Small intestine (tissue), 7 donors: Measurements from ENCODE around the gene MAGI1. TPM values are rescaled to one million over a fixed set of nuclear protein-coding genes. Genes with fewer than 3 reads are reported as not detected.
"Not testable (repeated sequence)": the region's sequence is repeated elsewhere in the genome, so short reads cannot be mapped to it uniquely, and the experiment has no call there.

Source experiments
- DNase-seq, 2 donors: peaks; one replicate each; pipeline versions ENCODE4 v3.0.0 to v3.0.0-alpha.2; 2013
- FAIRE-seq: peaks from 2 replicates; lab custom pipeline; 2012; peaks lifted over from hg19 to GRCh38; lab: Jason Lieb, UNC
- H3K27ac ChIP-seq, 3 donors: one replicate each; pipeline ENCODE4 v1.5.1; 2013; ENCODE audit warnings: low read length in 2 of 3, mild to moderate bottlenecking in 2 of 3, control low read depth in 1 of 3, inconsistent platforms in 1 of 3, low read depth in 1 of 3, moderate library complexity in 1 of 3
- H3K27me3 ChIP-seq, 3 donors: one replicate each; pipeline ENCODE4 v1.6.1; 2013; ENCODE audit warnings: low read length in 3 of 3, inconsistent platforms in 1 of 3; ENCODE audit not compliant: control insufficient read depth in 3 of 3, insufficient read depth in 3 of 3
- H3K36me3 ChIP-seq, 3 donors: one replicate each; pipeline ENCODE4 v1.6.1; 2013; ENCODE audit warnings: low read length in 3 of 3, inconsistent platforms in 1 of 3, low read depth in 1 of 3, mild to moderate bottlenecking in 1 of 3, moderate library complexity in 1 of 3; ENCODE audit not compliant: control insufficient read depth in 3 of 3, insufficient read depth in 2 of 3
- H3K4me1 ChIP-seq, 3 donors: one replicate each; pipeline ENCODE4 v1.6.1; 2013; ENCODE audit warnings: low read length in 2 of 3, inconsistent platforms in 1 of 3, low read depth in 1 of 3, mild to moderate bottlenecking in 1 of 3, moderate library complexity in 1 of 3; ENCODE audit not compliant: control insufficient read depth in 3 of 3, insufficient read depth in 2 of 3
- H3K4me3 ChIP-seq, 3 donors: one replicate each; pipeline ENCODE4 v1.5.1; 2013; ENCODE audit warnings: low read length in 3 of 3, control low read depth in 1 of 3, inconsistent platforms in 1 of 3, low read depth in 1 of 3, mild to moderate bottlenecking in 1 of 3, moderate library complexity in 1 of 3
- H3K9me3 ChIP-seq, 2 donors: one replicate each; pipeline ENCODE4 v1.6.1; 2013; ENCODE audit warnings: low read depth in 1 of 2, low read length in 1 of 2; ENCODE audit not compliant: control insufficient read depth in 2 of 2, insufficient read depth in 1 of 2
- WGBS, 3 donors: extraction: QIAGEN DNeasy Blood & Tissue Kit; methylation state at CpG; one replicate each; pipeline ENCODE4 v1.1.7; 2013; 5-methylcytosine and 5-hydroxymethylcytosine counted together
- polyA plus RNA-seq, 4 donors: library from polyadenylated mRNA; stranded (reverse) in 3 of 4; unstranded in 1 of 4; fragments of 200-250 nt in 3 of 4; fragments of 120-200 nt in 1 of 4; gene quantifications; one replicate each; pipeline versions ENCODE4 v1.2.1 to v1.2.3, GENCODE V29; 2013
- donor health status: healthy with polysubstance abuse.
- donor health status: control.
- donor health status: control.
- donor health status: Bipolar disorder and iron deficiency.
- donor health status: healthy.

The MAGI1 gene
- polyA plus RNA-seq, 4 donors = 10.0 to 35.1 (median 12.6) TPM

DNA sequence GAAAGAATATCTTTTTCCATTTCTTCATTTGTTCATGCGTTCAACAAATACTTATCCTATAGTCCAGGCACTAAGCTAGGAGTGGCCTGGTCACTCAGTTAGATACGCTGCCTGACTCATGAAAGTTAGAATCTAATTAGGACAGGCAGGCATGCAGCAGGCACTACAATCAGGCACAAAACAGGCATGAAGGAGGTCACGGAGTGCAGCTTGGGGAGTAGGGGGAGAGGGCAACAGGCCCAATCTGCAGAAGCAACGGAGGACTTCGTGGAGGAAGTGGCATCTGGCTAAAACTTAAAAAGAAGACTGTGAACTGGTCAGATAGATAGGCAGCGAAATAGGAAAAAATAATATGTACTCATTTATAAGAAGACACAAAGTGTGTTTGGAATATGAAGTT lies 420.9 kb downstream of the MAGI1 start:
- peaks cover 0 to 5% (median 0%) of the 10 kb centered on the region in 3 donors for H3K36me3 ChIP-seq
- H3K9me3 ChIP-seq = no peaks in the 10 kb centered on the region
- H3K27ac ChIP-seq = no peak overlapping the region
- no peak overlapping the region for H3K4me3 ChIP-seq
- no peaks in the 10 kb centered on the region for H3K27me3 ChIP-seq
- DNase-seq = no peak
- H3K4me1 ChIP-seq = no peaks in the 10 kb centered on the region
- FAIRE-seq = no peak
- 87 to 94% (median 91%) methylated on average over 6 of the region's 6 CpGs for WGBS, 3 donors

DNA sequence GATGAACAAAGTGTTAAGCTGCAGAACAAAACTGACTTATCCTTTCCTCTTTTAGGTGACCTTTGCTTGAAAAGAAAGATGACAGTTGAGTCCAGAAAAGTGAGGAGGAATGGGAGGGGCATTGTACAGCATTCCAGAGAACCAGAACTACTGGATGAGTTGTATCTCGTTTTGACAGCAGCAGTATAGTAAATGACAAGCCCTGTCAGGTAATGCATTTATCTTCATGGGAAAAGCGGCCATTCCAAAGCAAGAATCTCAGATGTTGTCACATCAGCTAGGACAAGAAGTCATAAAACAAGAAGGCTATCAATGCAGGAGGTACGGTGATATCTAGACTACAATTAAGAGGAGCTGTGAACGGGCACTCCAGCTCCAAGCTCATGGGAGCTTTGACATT lies 421.5 kb downstream of the MAGI1 start:
- no peaks in the 10 kb centered on the region for H3K4me1 ChIP-seq
- DNase-seq (no peak), FAIRE-seq (no peak)
- H3K27me3 ChIP-seq = no peaks in the 10 kb centered on the region
- WGBS, 3 donors = 56 to 74% (median 71%) methylated on average over 4 of the region's 4 CpGs
- H3K4me3 ChIP-seq = no peak overlapping the region
- peaks cover 0 to 5% (median 0%) of the 10 kb centered on the region in 3 donors for H3K36me3 ChIP-seq
- H3K9me3 ChIP-seq = no peaks in the 10 kb centered on the region
- H3K27ac ChIP-seq = no peak overlapping the region

- 92 to 100% (median 98%) methylated on average over 1 of the region's 1 CpG for WGBS, 3 donors
- no peak overlapping the region for H3K4me3 ChIP-seq
- no peak for FAIRE-seq
- H3K36me3 ChIP-seq = peaks cover 0 to 3% (median 0%) of the 10 kb centered on the region in 3 donors
- no peaks in the 10 kb centered on the region for H3K4me1 ChIP-seq
- H3K9me3 ChIP-seq = no peaks in the 10 kb centered on the region
- no peaks in the 10 kb centered on the region for H3K27me3 ChIP-seq
- H3K27ac ChIP-seq = no peak overlapping the region
- no peak for DNase-seq
Measured at GRCh38 chr3:65616563-65616962, 422.2 kb downstream of the MAGI1 start.

DNA sequence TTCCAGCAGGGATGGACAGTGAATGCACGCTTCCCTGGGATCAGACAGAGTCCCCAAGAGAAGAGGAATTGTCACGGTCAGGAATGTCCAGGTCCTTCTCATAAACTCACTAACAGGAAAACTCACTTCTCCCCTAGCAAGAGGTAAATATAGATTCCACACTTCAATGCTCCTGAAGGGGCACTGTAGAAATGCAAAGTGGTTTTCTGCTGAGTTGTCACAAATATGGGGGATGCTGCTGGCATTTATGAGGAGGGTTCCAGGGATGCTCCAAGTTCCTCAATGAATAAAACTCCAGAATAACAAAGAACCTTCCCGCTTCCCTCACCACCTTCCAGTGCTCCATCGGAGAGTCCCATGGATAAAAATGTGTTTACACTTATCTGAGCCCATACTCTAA lies 423.4 kb downstream of the MAGI1 start:
- Histone ChIP-seq H3K27ac (no peak overlapping the region), H3K4me1 (no peaks in the 10 kb centered on the region), H3K9me3 (no peaks in the 10 kb centered on the region), H3K36me3 (no peaks in the 10 kb centered on the region), H3K4me3 (no peak overlapping the region), H3K27me3 (no peaks in the 10 kb centered on the region)
- no peak for DNase-seq
- 86 to 94% (median 91%) methylated on average over 4 of the region's 4 CpGs for WGBS, 3 donors
- FAIRE-seq = no peak

- FAIRE-seq = no peak
Measured at GRCh38 chr3:65614585-65614984, 424.1 kb downstream of the MAGI1 start.

GRCh38 chr3:65607965-65608460 lies 430.7 kb downstream of the MAGI1 start:
- not testable (repeated sequence) for H3K4me3 ChIP-seq
- WGBS, 3 donors = 91 to 95% (median 91%) methylated on average over 8 of the region's 8 CpGs

More at GRCh38 chr3:65614585-65614984, 424.1 kb downstream of the MAGI1 start:
- Histone ChIP-seq H3K4me3 (no peak overlapping the region), H3K27ac (no peak overlapping the region), H3K36me3 (no peaks in the 10 kb centered on the region), H3K4me1 (no peaks in the 10 kb centered on the region), H3K27me3 (no peaks in the 10 kb centered on the region), H3K9me3 (no peaks in the 10 kb centered on the region)
- WGBS, 3 donors = 83 to 88% (median 87%) methylated on average over 2 of the region's 2 CpGs
- DNase-seq = no peak

GRCh38 chr3:65607101-65607500 lies 431.6 kb downstream of the MAGI1 start:
- H3K4me1 ChIP-seq = no peaks in the 10 kb centered on the region
- H3K4me3 ChIP-seq = no peak overlapping the region
- no peaks in the 10 kb centered on the region for H3K27me3 ChIP-seq
- DNase-seq = no peak
- H3K36me3 ChIP-seq = no peaks in the 10 kb centered on the region
- no peaks in the 10 kb centered on the region for H3K9me3 ChIP-seq
- no peak overlapping the region for H3K27ac ChIP-seq
- FAIRE-seq = no peak

More at GRCh38 chr3:65607965-65608460, 430.7 kb downstream of the MAGI1 start:
- not testable (repeated sequence) for FAIRE-seq, H3K9me3 ChIP-seq, H3K36me3 ChIP-seq, H3K27me3 ChIP-seq, H3K4me1 ChIP-seq, H3K27ac ChIP-seq, DNase-seq

GRCh38 chr3:65605876-65606432 lies 432.8 kb downstream of the MAGI1 start:
- no peaks in the 10 kb centered on the region for H3K36me3 ChIP-seq
- WGBS, 3 donors = 88 to 92% (median 90%) methylated on average over 5 of the region's 5 CpGs
- no peak overlapping the region for H3K27ac ChIP-seq
- FAIRE-seq = no peak
- H3K4me3 ChIP-seq = no peak overlapping the region
- H3K9me3 ChIP-seq = no peaks in the 10 kb centered on the region
- H3K4me1 ChIP-seq = no peaks in the 10 kb centered on the region
- no peaks in the 10 kb centered on the region for H3K27me3 ChIP-seq
- no peak for DNase-seq
